HCT116 (cell line): ENCODE results near the gene OR5AS1. TPM values are rescaled to one million over a fixed set of nuclear protein-coding genes. Genes with fewer than 3 reads are reported as not detected.

ENCODE experiments used
- ATAC-seq: fragments of 200-7000 bp; cut with Tn5 transposase; 2 replicates; pipeline ENCODE4 v1.9.1; 2020; ENCODE audit warnings: mild to moderate bottlenecking, moderate library complexity
- Bru-seq: library from RNA; stranded (reverse); fragments of 400-500 nt; gene quantifications from one replicate; lab custom pipeline; 2021; lab: Mats Ljungman, UMichigan
- BruChase-seq, 2 experiments: library from RNA; stranded (reverse); fragments of 400-500 nt; gene quantifications; one replicate each; lab custom pipeline; 2021; lab: Mats Ljungman, UMichigan
- BruUV-seq: library from RNA; stranded (reverse); fragments of 400-500 nt; replicated peaks from 2 replicates; lab custom pipeline; 2021; lab: Mats Ljungman, UMichigan
- CTCF ChIA-PET: fragments of 300-600 bp; sonication (Branson Sonifier 250); formaldehyde crosslinking; loops from one replicate; lab custom pipeline; 2021; ENCODE audit warnings: antibody characterized with exemption; lab: Charles Lee
- POLR2A ChIA-PET: fragments of 300-600, 350-600 bp; sonication (Branson Sonifier 250); formaldehyde crosslinking; loops from one replicate; lab custom pipeline; 2021; ENCODE audit warnings: antibody characterized with exemption; lab: Charles Lee
- RAD21 ChIA-PET, 2 experiments: fragments of 300-600 bp; sonication (Branson Sonifier 250); formaldehyde crosslinking; loops; one replicate each; lab custom pipeline; 2023; ENCODE audit warnings: low total read pairs in 2 of 2; ENCODE audit not compliant: uncharacterized antibody in 2 of 2, unreplicated experiment in 2 of 2, low non-redundant PET in 1 of 2; lab: Charles Lee
- DNase-seq: peaks from one replicate; pipeline ENCODE4 v3.0.0-alpha.2; 2010; ENCODE audit warnings: low read depth, low spot score
- H2AFZ ChIP-seq: fragments of 200-600 bp; shearing (Covaris generic), sonication (generic); 2 replicates; pipeline ENCODE4 v1.6.1; 2017; ENCODE audit warnings: low read depth, mixed run types, mixed read lengths, antibody characterized with exemption, low read length; ENCODE audit not compliant: poor library complexity, severe bottlenecking
- H3K27ac ChIP-seq: 2 replicates; pipeline ENCODE4 v1.5.1; 2012; ENCODE audit warnings: low read depth, low read length
- H3K27me3 ChIP-seq: fragments of 200-600 bp; sonication (generic); 2 replicates; pipeline ENCODE4 v1.6.1; 2016; ENCODE audit warnings: mixed run types, low read length, mixed read lengths; ENCODE audit not compliant: insufficient read depth
- H3K36me3 ChIP-seq, 2 experiments: fragments of 200-500 bp in 1 of 2; fragments of 200-600 bp in 1 of 2; sonication (Bioruptor generic) in 1 of 2; sonication (generic) in 1 of 2; 2 replicates each; pipeline versions ENCODE4 v1.5.1 to v1.6.1; 2014 to 2016; ENCODE audit warnings: low read length in 2 of 2, inconsistent platforms in 1 of 2, mixed read lengths in 1 of 2, mixed run types in 1 of 2; ENCODE audit not compliant: insufficient read depth in 2 of 2, control insufficient read depth in 1 of 2
- H3K4me1 ChIP-seq, 2 experiments: fragments of 200-600 bp in 1 of 2; sonication (generic) in 1 of 2; 2 replicates each; pipeline versions ENCODE4 v1.5.1 to v1.6.1; 2012 to 2017; ENCODE audit warnings: low read length in 2 of 2, inconsistent platforms in 1 of 2, mild to moderate bottlenecking in 1 of 2, mixed read lengths in 1 of 2, mixed run types in 1 of 2, moderate library complexity in 1 of 2; ENCODE audit not compliant: insufficient read depth in 2 of 2, control insufficient read depth in 1 of 2
- H3K4me2 ChIP-seq: fragments of 200-600 bp; sonication (generic); 2 replicates; pipeline ENCODE4 v1.6.1; 2017; ENCODE audit warnings: mixed run types, low read length, mixed read lengths
- H3K4me3 ChIP-seq, 2 experiments: fragments of 200-600 bp in 1 of 2; sonication (generic) in 1 of 2; replicated peaks in 1 of 2; 2 replicates each; pipeline ENCODE4 v1.5.1; 2011 to 2016; ENCODE audit warnings: low read length in 2 of 2, control low read depth in 1 of 2, low read depth in 1 of 2, mild to moderate bottlenecking in 1 of 2, mixed read lengths in 1 of 2, mixed run types in 1 of 2
- H3K79me2 ChIP-seq: fragments of 200-600 bp; sonication (generic); 2 replicates; pipeline ENCODE4 v1.6.1; 2017; ENCODE audit warnings: mild to moderate bottlenecking, mixed run types, low read length, moderate library complexity, mixed read lengths; ENCODE audit not compliant: insufficient read depth
- H3K9ac ChIP-seq: fragments of 200-600 bp; sonication (generic); 2 replicates; pipeline ENCODE4 v1.6.1; 2016; ENCODE audit warnings: low read length, mixed read lengths
- H3K9me2 ChIP-seq: fragments of 200-600 bp; sonication (generic), shearing (Covaris generic); 2 replicates; pipeline ENCODE4 v1.6.1; 2017; ENCODE audit warnings: mixed run types, mild to moderate bottlenecking, moderate library complexity; ENCODE audit not compliant: insufficient read depth
- H3K9me3 ChIP-seq, 2 experiments: fragments of 200-500 bp in 1 of 2; fragments of 200-600 bp in 1 of 2; sonication (Bioruptor generic) in 1 of 2; sonication (generic) in 1 of 2; 2 replicates each; pipeline ENCODE4 v1.6.1; 2014 to 2017; ENCODE audit warnings: low read length in 2 of 2, mixed read lengths in 2 of 2, inconsistent platforms in 1 of 2, low read depth in 1 of 2, mild to moderate bottlenecking in 1 of 2, mixed run types in 1 of 2, moderate library complexity in 1 of 2; ENCODE audit not compliant: control insufficient read depth in 1 of 2, insufficient read depth in 1 of 2
- H4K20me1 ChIP-seq: fragments of 200-600 bp; sonication (generic), shearing (Covaris generic); 2 replicates; pipeline ENCODE4 v1.6.1; 2017; ENCODE audit warnings: mixed run types, mild to moderate bottlenecking, moderate library complexity; ENCODE audit not compliant: insufficient read depth
- ATF3 ChIP-seq: IDR thresholded peaks from 2 replicates; pipeline ENCODE4 v1.6.1; 2012
- CTCF ChIP-seq, 3 experiments: fragments of 200-600 bp in 1 of 3; sonication (generic) in 1 of 3; IDR thresholded peaks in 2 of 3; conservative IDR thresholded peaks in 1 of 3; 2 replicates each; pipeline ENCODE4 v1.5.1; 2012 to 2017; ENCODE audit warnings: low read depth in 2 of 3, low read length in 2 of 3, antibody characterized with exemption in 1 of 3, borderline replicate concordance in 1 of 3, control low read depth in 1 of 3, mild to moderate bottlenecking in 1 of 3, mixed read lengths in 1 of 3, mixed run types in 1 of 3, moderate library complexity in 1 of 3; ENCODE audit not compliant: insufficient read depth in 1 of 3
- EGR1 ChIP-seq: IDR thresholded peaks from 2 replicates; pipeline ENCODE4 v1.6.1; 2012; ENCODE audit warnings: low read depth
- JUND ChIP-seq: IDR thresholded peaks from 2 replicates; pipeline ENCODE4 v1.6.1; 2012
- POLR2A ChIP-seq: IDR thresholded peaks from 2 replicates; pipeline ENCODE4 v1.7.0; 2011; ENCODE audit warnings: borderline replicate concordance; ENCODE audit not compliant: insufficient read depth, insufficient read length; ENCODE audit errors: extremely low read depth
- POLR2AphosphoS5 ChIP-seq: IDR thresholded peaks from 2 replicates; pipeline ENCODE4 v1.6.1; 2011; ENCODE audit warnings: mild to moderate bottlenecking, low read depth, low read length, moderate library complexity
- RAD21 ChIP-seq: IDR thresholded peaks from 2 replicates; pipeline ENCODE4 v1.6.1; 2012; ENCODE audit warnings: low read depth, mild to moderate bottlenecking
- REST ChIP-seq: IDR thresholded peaks from 2 replicates; pipeline ENCODE4 v1.6.1; 2012; ENCODE audit warnings: low read depth
- TCF7L2 ChIP-seq: IDR thresholded peaks from 2 replicates; pipeline ENCODE4 v1.7.0; 2011; ENCODE audit warnings: borderline replicate concordance, inconsistent platforms; ENCODE audit not compliant: insufficient read depth, insufficient read length; ENCODE audit errors: extremely low read depth
- YY1 ChIP-seq: IDR thresholded peaks from 2 replicates; pipeline ENCODE4 v1.6.1; 2011; ENCODE audit warnings: low read length, low read depth, moderate library complexity, mild to moderate bottlenecking; ENCODE audit not compliant: insufficient replicate concordance; ENCODE audit errors: extremely low read depth
- ZBTB33 ChIP-seq: IDR thresholded peaks from 2 replicates; pipeline ENCODE4 v1.6.1; 2011; ENCODE audit warnings: mild to moderate bottlenecking, low read length, moderate library complexity; ENCODE audit not compliant: insufficient replicate concordance; ENCODE audit errors: extremely low read depth
- ZFX ChIP-seq: fragments of 450-650 bp; IDR thresholded peaks from 2 replicates; pipeline ENCODE4 v1.6.1; 2017
- ZNF274 ChIP-seq: fragments of 200-500 bp; sonication (Bioruptor generic); IDR thresholded peaks from 2 replicates; pipeline ENCODE4 v1.6.1; 2014; ENCODE audit warnings: mild to moderate bottlenecking, low read depth, low read length, inconsistent platforms
- intact Hi-C: fragments of 100-400 bp; cut with micrococcal nuclease; formaldehyde crosslinking; loops from 2 replicates; pipeline ENCODE4 v1.10.0; 2022
- long read RNA-seq: library from polyadenylated mRNA; unstranded; transcript quantifications from one replicate; pipeline ENCODE4 v2.0.0, GENCODE V29; 2021; ENCODE audit not compliant: unreplicated experiment
- polyA plus RNA-seq: library from polyadenylated mRNA; unstranded; fragments of >200 nt; gene quantifications from 2 replicates; pipeline ENCODE4 v1.2.1, GENCODE V29; 2012; ENCODE audit warnings: missing spikeins
- total RNA-seq: library from RNA; stranded (reverse); gene quantifications from one replicate; pipeline ENCODE4 v1.2.1, GENCODE V29; 2021; ENCODE audit not compliant: unreplicated experiment

Gene OR5AS1
- total RNA-seq (not detected), Bru-seq, nascent RNA (not detected), BruChase-seq, experiment 1, labeled RNA remaining after a 6-hour chase (not detected), BruChase-seq, experiment 2, labeled RNA remaining after a 2-hour chase (not detected)
- polyA plus RNA-seq, result not detected in 2 replicates
- long read RNA-seq, result 0 reads

GRCh38 chr11:56027354-56027753 lies at the start of gene OR5AS1:
Gene OR5AS1 (plus strand): TSS chr11:56027654. CDS start chr11:56030419, 2,765 bp downstream.
- H3K27ac ChIP-seq, result no peak within 1 kb of the TSS
- no TSS peak for BruUV-seq
- CTCF ChIA-PET, result no interaction called here
- no peak within 1 kb of the TSS for H3K9ac ChIP-seq
- POLR2A ChIA-PET, result no interaction called here
- H2AFZ ChIP-seq, result no peak within 1 kb of the TSS
- H3K9me2 ChIP-seq, result no peaks in the 10 kb centered on the region
- no peak for TF ChIP-seq YY1
- TF ChIP-seq TCF7L2, result no peak
- no peak for TF ChIP-seq ZBTB33
- no peak for TF ChIP-seq ATF3
- TF ChIP-seq JUND, result no peak
- no peak for TF ChIP-seq POLR2AphosphoS5
- TF ChIP-seq ZFX, result no peak
- TF ChIP-seq REST, result no peak
- TF ChIP-seq RAD21, result no peak
- no peak for TF ChIP-seq ZNF274
- no peak for TF ChIP-seq EGR1
- no peak for TF ChIP-seq CTCF (IDR thresholded peaks at IDR 0.05 in 2 of 3, conservative IDR thresholded peaks at IDR 0.05 in 1 of 3; ENCODE audit: borderline replicate concordance in 1 of 3, insufficient read depth in 1 of 3, low read depth in 2 of 3, low read length in 2 of 3)
- TF ChIP-seq POLR2A, result no peak
- TF ChIP-seq, all 23 proteins: peak for 0
- intact Hi-C loops, result no loop called here
- no peaks in the 10 kb centered on the region for H3K27me3 ChIP-seq
- H3K4me1 ChIP-seq, result no peaks in the 10 kb centered on the region
- no peaks in the 10 kb centered on the region for H3K36me3 ChIP-seq
- DNase-seq (no peak), ATAC-seq (no peak)
- no peak within 1 kb of the TSS for H3K4me3 ChIP-seq
- no peaks in the 10 kb centered on the region for H4K20me1 ChIP-seq
- H3K4me2 ChIP-seq, result no peak within 1 kb of the TSS
- no peaks in the 10 kb centered on the region for H3K79me2 ChIP-seq
- H3K9me3 ChIP-seq, result peaks cover 4 to 10% of the 10 kb centered on the region in 2 experiments; a peak in 3 of 4 replicates
- RAD21 ChIA-PET, result no interaction called here
